A673 (cell line): ENCODE measurements around the gene CFAP141. TPM values are rescaled to one million over a fixed set of nuclear protein-coding genes. Genes with fewer than 3 reads are reported as not detected.
A peak's percentile ranks its signal among the peaks of the same experiment; 100 is the strongest.

Source experiments
- BruUV-seq: library from RNA; stranded (reverse); fragments of 400-500 nt; replicated peaks from 2 replicates; lab custom pipeline; 2021; lab: Mats Ljungman, UMichigan
- CTCF ChIA-PET: fragments of 300-600 bp; sonication (Branson Sonifier 250); formaldehyde crosslinking; loops from one replicate; lab custom pipeline; 2022; ENCODE audit warnings: antibody characterized with exemption; lab: Charles Lee
- POLR2A ChIA-PET: fragments of 300-600 bp; sonication (Branson Sonifier 250); formaldehyde crosslinking; loops from one replicate; lab custom pipeline; 2022; ENCODE audit warnings: antibody characterized with exemption; ENCODE audit not compliant: low non-redundant PET; lab: Charles Lee
- DNase-seq: peaks from one replicate; pipeline ENCODE4 v3.0.0-alpha.2; 2015; ENCODE audit warnings: low spot score
- H3K27ac ChIP-seq: fragments of 200-600 bp; sonication (generic); 2 replicates; pipeline ENCODE4 v1.5.1; 2016; ENCODE audit warnings: mixed run types, low read depth, mild to moderate bottlenecking, mixed read lengths, antibody characterized with exemption, low read length; ENCODE audit not compliant: poor library complexity, severe bottlenecking
- H3K27me3 ChIP-seq: fragments of 200-600 bp; sonication (generic); replicated peaks from 2 replicates; pipeline ENCODE4 v1.6.1; 2017; ENCODE audit warnings: mixed run types, low read depth, mild to moderate bottlenecking, mixed read lengths, antibody characterized with exemption, low read length; ENCODE audit not compliant: insufficient read depth, poor library complexity
- H3K36me3 ChIP-seq: fragments of 200-600 bp; sonication (generic); 2 replicates; pipeline ENCODE4 v1.6.1; 2016; ENCODE audit warnings: mixed run types, mild to moderate bottlenecking, mixed read lengths, antibody characterized with exemption, low read length; ENCODE audit not compliant: insufficient read depth, poor library complexity, severe bottlenecking
- H3K4me1 ChIP-seq: fragments of 200-600 bp; sonication (generic); 2 replicates; pipeline ENCODE4 v1.6.1; 2017; ENCODE audit warnings: mixed run types, mild to moderate bottlenecking, mixed read lengths, antibody characterized with exemption, low read length; ENCODE audit not compliant: insufficient read depth, poor library complexity, severe bottlenecking
- H3K4me3 ChIP-seq: fragments of 200-600 bp; sonication (generic); 2 replicates; pipeline ENCODE4 v1.5.1; 2016; ENCODE audit warnings: low read depth, mixed run types, mild to moderate bottlenecking, mixed read lengths, low read length; ENCODE audit not compliant: poor library complexity, severe bottlenecking
- H3K9me3 ChIP-seq: fragments of 200-600 bp; sonication (generic); 2 replicates; pipeline ENCODE4 v1.6.1; 2016; ENCODE audit warnings: mixed run types, low read depth, mild to moderate bottlenecking, mixed read lengths, antibody characterized with exemption, low read length; ENCODE audit not compliant: poor library complexity, severe bottlenecking
- CTCF ChIP-seq: fragments of 300-800, 200-600 bp; sonication (generic); conservative IDR thresholded peaks from 2 replicates; pipeline ENCODE4 v1.5.1; 2017; ENCODE audit warnings: low read depth, mild to moderate bottlenecking, antibody characterized with exemption, low read length, moderate library complexity, mixed read lengths
- EZH2 ChIP-seq: fragments of 200-600 bp; sonication (generic); IDR thresholded peaks from 2 replicates; pipeline ENCODE4 v1.6.1; 2017; ENCODE audit warnings: borderline replicate concordance, low read depth, mild to moderate bottlenecking, mixed read lengths, antibody characterized with exemption, low read length; ENCODE audit not compliant: poor library complexity, severe bottlenecking
- intact Hi-C: fragments of 100-400 bp; cut with micrococcal nuclease; formaldehyde crosslinking; loops from one replicate; pipeline ENCODE4 v1.10.0; 2022; ENCODE audit not compliant: unreplicated experiment
- total RNA-seq: library from RNA; stranded (reverse); gene quantifications from 2 replicates; pipeline ENCODE4 v1.2.3, GENCODE V29; 2021

Gene CFAP141
- total RNA-seq, 1 experiment from 2014 or later = not detected

- CTCF ChIA-PET = no interaction called here
- peak; percentile 99 for DNase-seq
- intact Hi-C loops = no loop called here
- H3K9me3 ChIP-seq = no peaks in the 10 kb centered on the region
- peak within 1 kb of the TSS; percentile 96 for H3K27ac ChIP-seq
- TF ChIP-seq EZH2 (no peak), CTCF (no peak)
- BruUV-seq = no TSS peak
- H3K36me3 ChIP-seq = peaks cover 31% of the 10 kb centered on the region
- POLR2A ChIA-PET = interaction anchor here (0.9 kb wide), 1 partner anchor 230 kb away, joined by 11 read pairs; no protein-coding TSS in a partner anchor
- no peaks in the 10 kb centered on the region for H3K27me3 ChIP-seq
- peaks cover 23% of the 10 kb centered on the region for H3K4me1 ChIP-seq
- H3K4me3 ChIP-seq = peak within 1 kb of the TSS; percentile 71
These were observed 14.2 kb upstream of the CFAP141 start, which contains the start of gene UBAP2L for GRCh38 chr1:154220071-154220969. Gene UBAP2L, plus strand, starts transcription at chr1:154220955. Its CDS starts 4,169 bp downstream, at chr1:154225124.

DNA sequence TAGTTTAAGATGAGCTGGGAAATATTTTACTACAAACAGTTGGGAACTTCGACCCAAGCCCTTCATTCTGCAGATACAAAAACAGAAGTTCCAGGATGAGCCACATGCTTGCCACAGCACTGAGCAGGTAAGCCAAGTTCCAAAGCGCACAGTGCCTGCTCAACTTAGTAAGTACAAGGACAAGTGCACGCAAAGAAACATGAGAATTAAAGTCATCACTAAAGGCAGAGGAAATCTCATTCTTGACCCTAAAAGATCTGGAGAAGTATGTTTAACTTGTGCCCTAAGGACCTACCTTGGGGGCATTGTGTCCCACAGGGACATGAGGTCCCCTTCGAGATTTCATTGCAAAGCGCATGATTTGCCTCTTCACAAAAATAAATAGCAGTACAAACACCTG lies 13.4 kb upstream of the CFAP141 start:
- intact Hi-C loops = no loop called here
- TSS peak; percentile 67 for BruUV-seq
- TF ChIP-seq EZH2 = no peak
- TF ChIP-seq CTCF = no peak
- no peaks in the 10 kb centered on the region for H3K9me3 ChIP-seq
- H3K4me1 ChIP-seq = peaks cover 23% of the 10 kb centered on the region
- peak overlapping the region; percentile 71 for H3K4me3 ChIP-seq
- H3K36me3 ChIP-seq = peaks cover 25% of the 10 kb centered on the region
- ChIA-PET POLR2A (no interaction called here), CTCF (no interaction called here)
- DNase-seq = peak; percentile 16
- no peaks in the 10 kb centered on the region for H3K27me3 ChIP-seq
- peak overlapping the region; percentile 96 for H3K27ac ChIP-seq

DNA sequence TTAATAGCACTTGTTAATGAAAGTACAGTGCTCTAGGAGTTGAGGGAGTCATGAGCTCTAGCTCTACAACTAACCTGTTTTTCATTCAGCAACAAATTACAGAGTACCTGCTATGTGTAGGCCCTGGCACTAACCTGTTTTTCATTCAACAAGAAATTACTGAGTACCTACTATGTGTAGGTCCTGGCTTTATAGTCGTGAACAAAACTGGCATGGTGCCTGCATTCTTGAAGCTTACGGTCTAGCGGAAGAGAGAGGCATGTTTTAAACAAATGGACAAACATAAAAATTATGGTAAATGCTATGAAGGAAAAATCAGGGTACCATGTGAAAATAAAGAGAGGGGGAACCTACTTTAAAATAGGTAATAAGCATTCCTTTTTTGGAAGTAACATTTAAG lies 12.4 kb upstream of the CFAP141 start:
- H3K27ac ChIP-seq = peak overlapping the region; percentile 96
- CTCF ChIA-PET = interaction anchor here (0.6 kb wide), 1 partner anchor 866 kb away, joined by 3 read pairs; no protein-coding TSS in a partner anchor
- no peak for TF ChIP-seq CTCF
- TF ChIP-seq EZH2 = no peak
- peaks cover 33% of the 10 kb centered on the region for H3K36me3 ChIP-seq
- POLR2A ChIA-PET = interaction anchor here (0.6 kb wide), 2 partner anchors 36 to 405 kb away, joined by 3 to 4 read pairs; no protein-coding TSS in a partner anchor
- peak overlapping the region; percentile 71 for H3K4me3 ChIP-seq
- no peaks in the 10 kb centered on the region for H3K9me3 ChIP-seq
- no peaks in the 10 kb centered on the region for H3K27me3 ChIP-seq
- no TSS peak for BruUV-seq
- peaks cover 20% of the 10 kb centered on the region for H3K4me1 ChIP-seq
- intact Hi-C loops = no loop called here
- no peak for DNase-seq
